ENCODE data around the gene PRR5L.

DNA sequence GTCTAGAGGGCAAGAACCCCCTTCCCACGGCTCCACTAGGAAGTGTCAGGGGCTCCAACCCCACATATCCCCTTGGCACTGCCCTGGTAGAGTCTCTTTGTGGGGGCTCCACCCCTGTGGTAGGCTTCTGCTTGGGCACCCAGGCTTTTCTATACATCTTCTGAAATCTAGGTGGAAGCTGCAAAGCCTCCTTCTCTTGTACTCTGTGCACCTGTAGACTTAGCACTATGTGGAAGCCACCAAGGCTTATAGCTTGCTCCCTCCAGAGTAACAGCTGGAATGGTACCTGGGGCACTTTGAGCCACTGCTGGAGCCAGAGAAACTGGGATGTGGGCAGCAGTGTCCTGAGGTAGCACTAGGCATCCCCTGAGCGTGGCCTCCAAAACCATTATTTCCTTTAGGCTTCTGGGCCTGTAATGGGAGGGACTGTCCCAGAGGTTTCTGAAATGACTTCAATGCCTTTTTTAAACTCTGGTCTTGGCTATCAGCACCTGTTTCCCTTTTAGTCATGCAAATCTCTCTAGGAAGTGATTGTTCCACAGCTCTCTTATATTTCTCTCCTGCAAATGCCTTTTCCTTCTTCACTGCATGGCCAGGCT, 145.6 kb downstream of the PRR5L start:
- TF ChIP-seq, protein P1, sequence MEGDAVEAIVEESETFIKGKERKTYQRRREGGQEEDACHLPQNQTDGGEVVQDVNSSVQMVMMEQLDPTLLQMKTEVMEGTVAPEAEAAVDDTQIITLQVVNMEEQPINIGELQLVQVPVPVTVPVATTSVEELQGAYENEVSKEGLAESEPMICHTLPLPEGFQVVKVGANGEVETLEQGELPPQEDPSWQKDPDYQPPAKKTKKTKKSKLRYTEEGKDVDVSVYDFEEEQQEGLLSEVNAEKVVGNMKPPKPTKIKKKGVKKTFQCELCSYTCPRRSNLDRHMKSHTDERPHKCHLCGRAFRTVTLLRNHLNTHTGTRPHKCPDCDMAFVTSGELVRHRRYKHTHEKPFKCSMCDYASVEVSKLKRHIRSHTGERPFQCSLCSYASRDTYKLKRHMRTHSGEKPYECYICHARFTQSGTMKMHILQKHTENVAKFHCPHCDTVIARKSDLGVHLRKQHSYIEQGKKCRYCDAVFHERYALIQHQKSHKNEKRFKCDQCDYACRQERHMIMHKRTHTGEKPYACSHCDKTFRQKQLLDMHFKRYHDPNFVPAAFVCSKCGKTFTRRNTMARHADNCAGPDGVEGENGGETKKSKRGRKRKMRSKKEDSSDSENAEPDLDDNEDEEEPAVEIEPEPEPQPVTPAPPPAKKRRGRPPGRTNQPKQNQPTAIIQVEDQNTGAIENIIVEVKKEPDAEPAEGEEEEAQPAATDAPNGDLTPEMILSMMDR (IDR thresholded peaks at IDR 0.05) = no peak
- TF ChIP-seq EZH2 (IDR thresholded peaks at IDR 0.05; ENCODE audit: borderline replicate concordance, insufficient read depth, low read depth, low read length, poor library complexity, severe bottlenecking) = no peak
